IMR-90 (cell line): ENCODE data around the gene PLBD1. TPM values are rescaled to one million over a fixed set of nuclear protein-coding genes. Genes with fewer than 3 reads are reported as not detected.

Experiments used
- ATAC-seq: fragments of 200-7000 bp; cut with Tn5 transposase; 2 replicates; pipeline ENCODE4 v1.9.1; 2020; ENCODE audit warnings: low read depth, mild to moderate bottlenecking, moderate library complexity
- BruUV-seq: library from RNA; stranded (reverse); fragments of 400-500 nt; replicated peaks from 2 replicates; lab custom pipeline; 2021; lab: Mats Ljungman, UMichigan
- CTCF ChIA-PET: fragments of 300-600 bp; formaldehyde crosslinking; extraction: SDS; loops from one replicate; lab custom pipeline; 2021; ENCODE audit warnings: antibody characterized with exemption; lab: Yijun Ruan, JAX
- POLR2A ChIA-PET: fragments of 300-600 bp; sonication (Branson Sonifier 250); formaldehyde crosslinking; loops from one replicate; lab custom pipeline; 2022; ENCODE audit warnings: antibody characterized with exemption; ENCODE audit not compliant: unreplicated experiment; lab: Charles Lee
- DNase-seq: peaks from one replicate; pipeline ENCODE4 v3.0.0; 2013
- H2AFZ ChIP-seq: replicated peaks from 2 replicates; pipeline ENCODE3; 2013; ENCODE audit warnings: low read length, mild to moderate bottlenecking; ENCODE audit not compliant: poor library complexity
- H2AK5ac ChIP-seq: 2 replicates; pipeline ENCODE4 v1.6.1; 2013; ENCODE audit warnings: low read depth, low read length, inconsistent platforms
- H2AK9ac ChIP-seq: replicated peaks from 2 replicates; pipeline ENCODE3; 2013; ENCODE audit warnings: mild to moderate bottlenecking, low read depth, low read length, moderate library complexity; ENCODE audit not compliant: poor library complexity
- H2BK120ac ChIP-seq: 2 replicates; pipeline ENCODE4 v1.6.1; 2013; ENCODE audit warnings: low read depth, low read length, inconsistent platforms
- H2BK15ac ChIP-seq: 3 replicates; pipeline ENCODE4 v1.6.1; 2013; ENCODE audit warnings: low read depth, low read length, inconsistent platforms
- H2BK20ac ChIP-seq: 2 replicates; pipeline ENCODE4 v1.6.1; 2013; ENCODE audit warnings: low read depth, mild to moderate bottlenecking, inconsistent platforms, low read length, moderate library complexity
- H2BK5ac ChIP-seq: 2 replicates; pipeline ENCODE4 v1.6.1; 2013; ENCODE audit warnings: mild to moderate bottlenecking, low read depth, low read length, inconsistent platforms; ENCODE audit not compliant: poor library complexity, severe bottlenecking
- H3K14ac ChIP-seq: replicated peaks from 2 replicates; pipeline ENCODE4 v1.6.1; 2013; ENCODE audit warnings: low read depth, low read length, inconsistent platforms
- H3K18ac ChIP-seq: 2 replicates; pipeline ENCODE4 v1.6.1; 2013; ENCODE audit warnings: low read depth, low read length, control low read depth
- H3K23ac ChIP-seq: 2 replicates; pipeline ENCODE4 v1.6.1; 2013; ENCODE audit warnings: low read depth, low read length, inconsistent platforms
- H3K27ac ChIP-seq: 2 replicates; pipeline ENCODE4 v1.5.1; 2013; ENCODE audit warnings: mild to moderate bottlenecking, control low read depth, low read length; ENCODE audit not compliant: insufficient read depth
- H3K27me3 ChIP-seq: 2 replicates; pipeline ENCODE4 v1.6.1; 2013; ENCODE audit warnings: low read length; ENCODE audit not compliant: control insufficient read depth, insufficient read depth
- H3K36me3 ChIP-seq: 2 replicates; pipeline ENCODE4 v1.6.1; 2013; ENCODE audit warnings: low read length, mixed read lengths; ENCODE audit not compliant: control insufficient read depth, insufficient read depth
- H3K4ac ChIP-seq: 2 replicates; pipeline ENCODE4 v1.6.1; 2013; ENCODE audit warnings: low read depth, low read length, inconsistent platforms
- H3K4me1 ChIP-seq: 2 replicates; pipeline ENCODE4 v1.6.1; 2013; ENCODE audit warnings: low read length, mixed read lengths; ENCODE audit not compliant: control insufficient read depth, insufficient read depth
- H3K4me2 ChIP-seq: 2 replicates; pipeline ENCODE4 v1.6.1; 2013; ENCODE audit warnings: low read depth, mild to moderate bottlenecking, control low read depth, low read length, moderate library complexity
- H3K4me3 ChIP-seq: 2 replicates; pipeline ENCODE4 v1.5.1; 2013; ENCODE audit warnings: low read depth, mild to moderate bottlenecking, control low read depth, low read length, moderate library complexity; ENCODE audit not compliant: insufficient read depth
- H3K56ac ChIP-seq: 2 replicates; pipeline ENCODE4 v1.6.1; 2013; ENCODE audit warnings: low read length, inconsistent platforms; ENCODE audit not compliant: insufficient read depth; ENCODE audit errors: extremely low read depth
- H3K79me1 ChIP-seq, 2 experiments: 2 replicates each; pipeline ENCODE4 v1.6.1; 2013; ENCODE audit warnings: low read length in 2 of 2, inconsistent platforms in 1 of 2, low read depth in 1 of 2
- H3K9ac ChIP-seq: 2 replicates; pipeline ENCODE4 v1.6.1; 2013; ENCODE audit warnings: low read depth, low read length, control low read depth
- H3K9me1 ChIP-seq: 2 replicates; pipeline ENCODE4 v1.6.1; 2013; ENCODE audit warnings: low read length, inconsistent platforms; ENCODE audit not compliant: insufficient read depth
- H3K9me3 ChIP-seq: 2 replicates; pipeline ENCODE4 v1.6.1; 2013; ENCODE audit warnings: low read length; ENCODE audit not compliant: control insufficient read depth, insufficient read depth
- H4K20me1 ChIP-seq: 2 replicates; pipeline ENCODE4 v1.6.1; 2013; ENCODE audit warnings: low read length, inconsistent platforms; ENCODE audit not compliant: insufficient read depth
- H4K5ac ChIP-seq: 2 replicates; pipeline ENCODE4 v1.6.1; 2013; ENCODE audit warnings: mild to moderate bottlenecking, low read depth, low read length, control low read depth
- H4K8ac ChIP-seq, 2 experiments: 2 replicates each; pipeline ENCODE4 v1.6.1; 2013; ENCODE audit warnings: low read depth in 2 of 2, low read length in 2 of 2, control low read depth in 1 of 2, inconsistent platforms in 1 of 2
- H4K91ac ChIP-seq: 2 replicates; pipeline ENCODE4 v1.6.1; 2013; ENCODE audit warnings: low read depth, low read length, inconsistent platforms; ENCODE audit not compliant: insufficient read depth
- BHLHE40 ChIP-seq: fragments of 150-350 bp; IDR thresholded peaks from 2 replicates; pipeline ENCODE4 v1.6.1; 2016; ENCODE audit warnings: mild to moderate bottlenecking, low read depth, low read length
- CEBPB ChIP-seq: IDR thresholded peaks from 2 replicates; pipeline ENCODE4 v1.6.1; 2012; ENCODE audit warnings: low read depth, low read length, improper control_type of control experiment
- CHD1 ChIP-seq: IDR thresholded peaks from 2 replicates; pipeline ENCODE4 v1.6.1; 2012; ENCODE audit warnings: low read depth, low read length, improper control_type of control experiment
- CTCF ChIP-seq: conservative IDR thresholded peaks from 2 replicates; pipeline ENCODE4 v1.5.1; 2012; ENCODE audit warnings: mild to moderate bottlenecking, low read depth, low read length, improper control_type of control experiment
- ELK1 ChIP-seq: fragments of 150-350 bp; IDR thresholded peaks from 2 replicates; pipeline ENCODE4 v1.6.1; 2016; ENCODE audit warnings: low read depth, mild to moderate bottlenecking, low read length, moderate library complexity, borderline replicate concordance
- FOS ChIP-seq: fragments of 150-350 bp; IDR thresholded peaks from 2 replicates; pipeline ENCODE4 v1.6.1; 2016; ENCODE audit warnings: low read depth, low read length
- MAFK ChIP-seq: IDR thresholded peaks from 2 replicates; pipeline ENCODE4 v1.6.1; 2012; ENCODE audit warnings: low read depth, low read length, improper control_type of control experiment
- MAZ ChIP-seq: IDR thresholded peaks from 2 replicates; pipeline ENCODE4 v1.6.1; 2012; ENCODE audit warnings: low read depth, mild to moderate bottlenecking, low read length, improper control_type of control experiment, moderate library complexity, borderline replicate concordance
- MXI1 ChIP-seq: IDR thresholded peaks from 2 replicates; pipeline ENCODE4 v1.6.1; 2012; ENCODE audit warnings: low read depth, mild to moderate bottlenecking, low read length, moderate library complexity, borderline replicate concordance
- NFE2L2 ChIP-seq: fragments of 150-350 bp; IDR thresholded peaks from 2 replicates; pipeline ENCODE4 v1.6.1; 2016; ENCODE audit warnings: low read depth, mild to moderate bottlenecking, low read length
- POLR2A ChIP-seq: IDR thresholded peaks from 2 replicates; pipeline ENCODE4 v1.6.1; 2012; ENCODE audit warnings: mild to moderate bottlenecking, low read depth, low read length
- RAD21 ChIP-seq: IDR thresholded peaks from 2 replicates; pipeline ENCODE4 v1.6.1; 2012; ENCODE audit warnings: low read length, improper control_type of control experiment
- RCOR1 ChIP-seq: IDR thresholded peaks from 2 replicates; pipeline ENCODE4 v1.6.1; 2012; ENCODE audit warnings: mild to moderate bottlenecking, low read length, improper control_type of control experiment; ENCODE audit not compliant: insufficient replicate concordance
- RFX5 ChIP-seq: IDR thresholded peaks from 2 replicates; pipeline ENCODE4 v1.8.0; 2012; ENCODE audit warnings: low read depth, mild to moderate bottlenecking, low read length, moderate library complexity
- SMC3 ChIP-seq: fragments of 150-350 bp; IDR thresholded peaks from 2 replicates; pipeline ENCODE4 v1.6.1; 2016; ENCODE audit warnings: low read depth, mild to moderate bottlenecking, antibody characterized with exemption, low read length, moderate library complexity
- USF2 ChIP-seq: fragments of 150-350 bp; IDR thresholded peaks from 2 replicates; pipeline ENCODE4 v1.6.1; 2017; ENCODE audit warnings: mild to moderate bottlenecking, antibody characterized with exemption, low read length, low read depth
- WGBS, 2 experiments: methylation state at CpG; one replicate each; pipeline versions ENCODE4 v1.1.5 to v1.1.7; 2013; ENCODE audit warnings: missing lambda C conversion rate in 2 of 2; ENCODE audit not compliant: insufficient read length in 1 of 2; ENCODE audit errors: extremely low coverage in 2 of 2; 5-methylcytosine and 5-hydroxymethylcytosine counted together
- dilution Hi-C: fragments of 300-500 bp; cut with HindIII; formaldehyde crosslinking; loops from one replicate; pipeline ENCODE4 v1.14.3; 2018; ENCODE audit warnings: low sequenced_read_pairs; ENCODE audit not compliant: unreplicated experiment
- in situ Hi-C: fragments of 300-500 bp; cut with MboI; formaldehyde crosslinking; loops from 3 replicates; pipeline ENCODE4 v1.14.3; 2019; ENCODE audit warnings: low sequenced_read_pairs, inconsistent platforms, mixed read lengths
- intact Hi-C: fragments of 100-400 bp; cut with micrococcal nuclease; formaldehyde crosslinking; loops from 2 replicates; pipeline ENCODE4 v1.10.0; 2022
- polyA plus RNA-seq, 3 experiments: library from polyadenylated mRNA; depleted of rRNA; stranded (reverse); fragments of >200 nt; gene quantifications; 2 replicates each; pipeline ENCODE4 v1.2.3, GENCODE V29; 2012; ENCODE audit warnings: low replicate concordance in 1 of 3
- total RNA-seq: library from RNA; depleted of rRNA; stranded (reverse); fragments of >200 nt; gene quantifications from 2 replicates; pipeline ENCODE4 v1.2.3, GENCODE V29; 2012

The PLBD1 gene
- total and polyA plus RNA-seq, 2 of the 4 experiments (the other 2 are of a cell fraction) = under 0.01 TPM; not detected in 1

GRCh38 chr12:14576896-14577295 is 9.2 kb upstream of the PLBD1 start:
- dilution Hi-C loops (no loop called here), in situ Hi-C loops (no loop called here)
- H2AFZ ChIP-seq = no peak overlapping the region

More at GRCh38 chr12:14576896-14577295, 9.2 kb upstream of the PLBD1 start:
- H3K9ac ChIP-seq = no peak overlapping the region
- no peak overlapping the region for H4K8ac ChIP-seq
- no peak overlapping the region for H2BK15ac ChIP-seq
- ATAC-seq (no peak), DNase-seq (no peak)
- H3K4me1 ChIP-seq = no peaks in the 10 kb centered on the region
- POLR2A ChIA-PET = no interaction called here
- H3K4ac ChIP-seq = no peak overlapping the region
- no peak overlapping the region for H3K4me3 ChIP-seq
- H2BK120ac ChIP-seq = no peak overlapping the region
- no TSS peak for BruUV-seq
- intact Hi-C loops = no loop called here
- TF ChIP-seq CHD1 (no peak), CEBPB (no peak), RAD21 (no peak), MAFK (no peak), RCOR1 (no peak), MXI1 (no peak), NFE2L2 (no peak), BHLHE40 (no peak), ELK1 (no peak), RFX5 (no peak), CTCF (no peak), FOS (no peak), MAZ (no peak), POLR2A (no peak), USF2 (no peak), SMC3 (no peak)
- no peaks in the 10 kb centered on the region for H3K79me1 ChIP-seq
- H3K36me3 ChIP-seq = no peaks in the 10 kb centered on the region
- H2AK9ac ChIP-seq = no peak overlapping the region
- no peak overlapping the region for H3K27ac ChIP-seq
- H3K14ac ChIP-seq = no peak overlapping the region
- H4K5ac ChIP-seq = no peak overlapping the region
- H2BK5ac ChIP-seq = no peak overlapping the region
- WGBS, 2 experiments = no CpG with 5 or more reads among the region's 8 CpGs
- 0 out of 2 replicates have a peak, but pooled peaks cover 2% of the 10 kb centered on the region for H3K9me3 ChIP-seq
- H2BK20ac ChIP-seq = no peak overlapping the region
- H4K20me1 ChIP-seq = no peaks in the 10 kb centered on the region
- no peak overlapping the region for H2AK5ac ChIP-seq
- H3K9me1 ChIP-seq = no peaks in the 10 kb centered on the region
- no peak overlapping the region for H3K23ac ChIP-seq
- no peaks in the 10 kb centered on the region for H3K27me3 ChIP-seq
- no peak overlapping the region for H4K91ac ChIP-seq
- no peak overlapping the region for H3K4me2 ChIP-seq
- CTCF ChIA-PET = no interaction called here
- H3K56ac ChIP-seq = no peak overlapping the region
- no peak overlapping the region for H3K18ac ChIP-seq
